ENCODE results near the gene TMBIM4. TPM values are rescaled to one million over a fixed set of nuclear protein-coding genes. Genes with fewer than 3 reads are reported as not detected.

Gene TMBIM4
- total RNA-seq, 2 donors from 2014 or later = 18.7 to 21.9 TPM

DNA sequence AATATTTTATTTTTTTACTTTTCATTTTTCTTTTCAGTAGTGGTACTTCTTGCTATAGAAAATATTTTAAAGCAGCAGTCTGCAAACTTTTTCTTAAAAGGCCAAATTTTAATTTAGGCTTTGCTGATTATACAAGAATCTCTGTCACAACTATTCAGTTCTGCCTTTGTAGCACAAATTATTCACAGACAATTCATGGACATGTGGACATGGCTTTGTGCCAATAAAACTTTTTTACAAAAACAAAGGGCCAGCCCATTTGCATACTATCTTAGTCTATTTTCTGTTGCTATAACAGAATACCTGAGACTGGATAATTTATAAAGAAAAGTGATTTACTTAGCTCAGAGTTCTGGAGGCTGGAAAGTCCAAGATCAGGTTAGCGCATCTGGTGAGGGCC lies 56.3 kb downstream of the TMBIM4 start:
- Histone ChIP-seq H3K9me3 (ENCODE audit: control insufficient read depth, low read length) (no peaks in the 10 kb centered on the region), H3K27ac (ENCODE audit: low read depth, low read length) (no peak overlapping the region), H3K36me3 (ENCODE audit: control insufficient read depth, insufficient read depth, low read length) (no peaks in the 10 kb centered on the region), H3K9ac (ENCODE audit: extremely low read depth, low read length, poor library complexity, severe bottlenecking) (no peak overlapping the region), H3K27me3 (ENCODE audit: control insufficient read depth, insufficient read depth, low read length, poor library complexity, severe bottlenecking) (no peaks in the 10 kb centered on the region), H3K4me1 (ENCODE audit: control insufficient read depth, insufficient read depth, low read length) (no peaks in the 10 kb centered on the region), H3K4me3 (ENCODE audit: low read length) (no peak overlapping the region)
- H3K36me3 Mint-ChIP-seq (ENCODE audit: low read depth) = no peaks in the 10 kb centered on the region
- peaks cover 3% of the 10 kb centered on the region for H3K4me1 Mint-ChIP-seq
- no peak for DNase-seq
- H3K27ac Mint-ChIP-seq = no peak overlapping the region
- WGBS, 2 experiments (ENCODE audit: insufficient coverage in 1 of 2, insufficient read length in 1 of 2) = 95 to 100% methylated on average over 1 of the region's 1 CpG
- no peaks in the 10 kb centered on the region for H3K27me3 Mint-ChIP-seq (ENCODE audit: insufficient read depth)
- TF ChIP-seq, protein P1, sequence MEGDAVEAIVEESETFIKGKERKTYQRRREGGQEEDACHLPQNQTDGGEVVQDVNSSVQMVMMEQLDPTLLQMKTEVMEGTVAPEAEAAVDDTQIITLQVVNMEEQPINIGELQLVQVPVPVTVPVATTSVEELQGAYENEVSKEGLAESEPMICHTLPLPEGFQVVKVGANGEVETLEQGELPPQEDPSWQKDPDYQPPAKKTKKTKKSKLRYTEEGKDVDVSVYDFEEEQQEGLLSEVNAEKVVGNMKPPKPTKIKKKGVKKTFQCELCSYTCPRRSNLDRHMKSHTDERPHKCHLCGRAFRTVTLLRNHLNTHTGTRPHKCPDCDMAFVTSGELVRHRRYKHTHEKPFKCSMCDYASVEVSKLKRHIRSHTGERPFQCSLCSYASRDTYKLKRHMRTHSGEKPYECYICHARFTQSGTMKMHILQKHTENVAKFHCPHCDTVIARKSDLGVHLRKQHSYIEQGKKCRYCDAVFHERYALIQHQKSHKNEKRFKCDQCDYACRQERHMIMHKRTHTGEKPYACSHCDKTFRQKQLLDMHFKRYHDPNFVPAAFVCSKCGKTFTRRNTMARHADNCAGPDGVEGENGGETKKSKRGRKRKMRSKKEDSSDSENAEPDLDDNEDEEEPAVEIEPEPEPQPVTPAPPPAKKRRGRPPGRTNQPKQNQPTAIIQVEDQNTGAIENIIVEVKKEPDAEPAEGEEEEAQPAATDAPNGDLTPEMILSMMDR (conservative IDR thresholded peaks at IDR 0.05) = no peak
- H3K4me3 Mint-ChIP-seq = no peak overlapping the region
- H3K9me3 Mint-ChIP-seq = peaks cover 2% of the 10 kb centered on the region

DNA sequence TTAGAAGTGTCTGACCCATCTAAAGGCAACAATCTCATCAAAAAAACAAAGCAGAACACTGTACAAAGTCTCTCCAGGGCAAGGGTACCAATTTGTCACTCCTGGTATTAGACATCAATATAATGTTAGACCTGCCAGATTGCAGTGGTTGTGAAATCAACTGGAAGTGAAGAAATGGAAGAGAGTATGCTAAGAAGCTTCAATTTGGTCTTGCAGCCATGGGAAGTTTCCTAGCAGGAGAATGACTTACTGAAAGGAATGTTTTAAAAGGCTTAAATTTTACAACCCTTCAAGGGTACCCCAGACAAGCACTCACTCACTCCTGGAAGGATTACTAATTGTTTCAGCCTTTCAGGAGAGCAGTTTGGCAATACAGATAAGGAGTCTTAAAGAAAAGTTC lies 58.2 kb downstream of the TMBIM4 start:
- Histone ChIP-seq H3K36me3 (ENCODE audit: control insufficient read depth, insufficient read depth, low read length) (no peaks in the 10 kb centered on the region), H3K9ac (ENCODE audit: extremely low read depth, low read length, poor library complexity, severe bottlenecking) (no peak overlapping the region), H3K9me3 (ENCODE audit: control insufficient read depth, low read length) (no peaks in the 10 kb centered on the region), H3K27me3 (ENCODE audit: control insufficient read depth, insufficient read depth, low read length, poor library complexity, severe bottlenecking) (no peaks in the 10 kb centered on the region), H3K27ac (ENCODE audit: low read depth, low read length) (no peak overlapping the region), H3K4me1 (ENCODE audit: control insufficient read depth, insufficient read depth, low read length) (peaks cover 3% of the 10 kb centered on the region), H3K4me3 (ENCODE audit: low read length) (no peak overlapping the region)
- Mint-ChIP-seq H3K4me1 (peaks cover 11% of the 10 kb centered on the region), H3K4me3 (no peak overlapping the region), H3K27ac (no peak overlapping the region), H3K9me3 (peaks cover 2% of the 10 kb centered on the region), H3K27me3 (ENCODE audit: insufficient read depth) (no peaks in the 10 kb centered on the region), H3K36me3 (ENCODE audit: low read depth) (no peaks in the 10 kb centered on the region)
- TF ChIP-seq, protein P1 (conservative IDR thresholded peaks at IDR 0.05) = no peak
- no peak for DNase-seq

DNA sequence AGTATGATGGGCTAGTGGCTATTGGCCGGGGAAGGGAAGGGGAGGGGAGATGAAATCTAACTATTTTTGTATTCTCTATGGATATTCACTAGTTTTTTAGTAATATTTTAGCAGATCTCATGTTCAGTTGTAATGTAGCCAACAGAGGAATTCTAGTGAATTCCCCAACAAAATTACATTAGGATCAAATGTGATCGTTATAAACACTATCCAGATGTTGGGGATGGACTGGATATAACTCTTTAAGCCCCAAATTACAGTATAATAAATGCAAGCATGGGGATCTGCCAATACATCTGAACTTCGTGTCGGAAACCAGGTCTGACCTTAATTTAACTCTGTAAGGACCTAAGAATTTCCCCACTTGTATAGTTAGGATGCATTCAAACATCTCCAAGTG lies 60.7 kb downstream of the TMBIM4 start:
- Histone ChIP-seq H3K4me1 (ENCODE audit: control insufficient read depth, insufficient read depth, low read length) (peaks cover 9% of the 10 kb centered on the region), H3K36me3 (ENCODE audit: control insufficient read depth, insufficient read depth, low read length) (no peaks in the 10 kb centered on the region), H3K27ac (ENCODE audit: low read depth, low read length) (no peak overlapping the region), H3K4me3 (ENCODE audit: low read length) (no peak overlapping the region), H3K27me3 (ENCODE audit: control insufficient read depth, insufficient read depth, low read length, poor library complexity, severe bottlenecking) (no peaks in the 10 kb centered on the region), H3K9ac (ENCODE audit: extremely low read depth, low read length, poor library complexity, severe bottlenecking) (no peak overlapping the region), H3K9me3 (ENCODE audit: control insufficient read depth, low read length) (no peaks in the 10 kb centered on the region)
- TF ChIP-seq, protein P1 (conservative IDR thresholded peaks at IDR 0.05) = no peak
- Mint-ChIP-seq H3K27me3 (ENCODE audit: insufficient read depth) (no peaks in the 10 kb centered on the region), H3K4me1 (peaks cover 14% of the 10 kb centered on the region), H3K36me3 (ENCODE audit: low read depth) (no peaks in the 10 kb centered on the region), H3K27ac (no peak overlapping the region), H3K9me3 (no peaks in the 10 kb centered on the region), H3K4me3 (no peak overlapping the region)
- no peak for DNase-seq
- WGBS, 2 experiments (ENCODE audit: insufficient coverage in 1 of 2, insufficient read length in 1 of 2) = 81 to 84% methylated on average over 3 to 4 of the region's 4 CpGs

Measured in endodermal cell (in vitro differentiated cells).